K562 (cell line): Measurements from ENCODE around the gene ANK2. TPM values are rescaled to one million over a fixed set of nuclear protein-coding genes. Genes with fewer than 3 reads are reported as not detected.

Source experiments
- ATAC-seq: fragments of 200-7000 bp; cut with Tn5 transposase; 3 replicates; pipeline ENCODE4 v1.9.1; 2020; ENCODE audit warnings: moderate library complexity
- BruUV-seq: library from RNA; stranded (reverse); fragments of 400-500 nt; replicated peaks from 2 replicates; lab custom pipeline; 2021; lab: Mats Ljungman, UMichigan
- CTCF ChIA-PET: fragments of 300-600 bp; formaldehyde crosslinking; extraction: SDS; loops from one replicate; lab custom pipeline; 2021; ENCODE audit warnings: low intra/inter-chr PET ratio; lab: Yijun Ruan, JAX
- POLR2A ChIA-PET: fragments of 300-600, 350-650 bp; sonication (Branson Sonifier 250); formaldehyde crosslinking; extraction: SDS; loops from one replicate; lab custom pipeline; 2021; ENCODE audit warnings: antibody characterized with exemption, inconsistent platforms; lab: Yijun Ruan, JAX
- DNase-seq, 4 experiments: peaks; one replicate each; pipeline versions ENCODE4 v3.0.0 to v3.0.0-alpha.2; 2011 to 2018; ENCODE audit warnings: low spot score in 3 of 4, mixed read lengths in 3 of 4; ENCODE audit errors: extremely low read depth in 1 of 4
- FAIRE-seq: peaks from 2 replicates; lab custom pipeline; 2011; peaks lifted over from hg19 to GRCh38; lab: Jason Lieb, UNC
- H2AFZ ChIP-seq: 2 replicates; pipeline ENCODE4 v1.6.0; 2011; ENCODE audit warnings: low read depth, low read length, control low read depth, inconsistent platforms
- H3K27ac ChIP-seq: fragments of 200-600 bp; 3 replicates; pipeline ENCODE4 v1.8.0; 2011; ENCODE audit warnings: low read depth, mild to moderate bottlenecking, control low read depth, inconsistent platforms, low read length, moderate library complexity, mixed read lengths; ENCODE audit errors: extremely low read depth
- H3K27me3 ChIP-seq, 2 experiments: fragments of 300-600 bp in 1 of 2; 2 replicates in 1 of 2; 3 replicates in 1 of 2; pipeline versions ENCODE4 v1.6.0 to v1.8.0; 2011; ENCODE audit warnings: inconsistent platforms in 2 of 2, low read length in 2 of 2, mild to moderate bottlenecking in 1 of 2, mixed read lengths in 1 of 2, moderate library complexity in 1 of 2; ENCODE audit not compliant: control insufficient read depth in 2 of 2, insufficient read depth in 2 of 2
- H3K36me3 ChIP-seq: fragments of 300-600 bp; 3 replicates; pipeline ENCODE4 v1.8.0; 2011; ENCODE audit warnings: mild to moderate bottlenecking, low read length, inconsistent platforms; ENCODE audit not compliant: control insufficient read depth, insufficient read depth
- H3K4me1 ChIP-seq, 2 experiments: fragments of 200-600 bp in 1 of 2; replicated peaks in 1 of 2; 2 replicates in 1 of 2; 3 replicates in 1 of 2; pipeline versions ENCODE4 v1.5.1 to v1.8.0; 2011; ENCODE audit warnings: inconsistent platforms in 2 of 2, low read length in 2 of 2, mild to moderate bottlenecking in 1 of 2, mixed read lengths in 1 of 2, moderate library complexity in 1 of 2; ENCODE audit not compliant: control insufficient read depth in 2 of 2, insufficient read depth in 2 of 2
- H3K4me2 ChIP-seq: 2 replicates; pipeline ENCODE4 v1.6.1; 2011; ENCODE audit warnings: low read length, control low read depth, inconsistent platforms, mixed read lengths; ENCODE audit not compliant: insufficient read depth
- H3K4me3 ChIP-seq: fragments of 200-600 bp; sonication (generic), shearing (Covaris generic); 2 replicates; pipeline ENCODE4 v1.5.1; 2016; ENCODE audit warnings: control low read depth, inconsistent platforms
- H3K79me2 ChIP-seq: fragments of 200-600 bp; 3 replicates; pipeline ENCODE4 v1.8.0; 2011; ENCODE audit warnings: low read length, inconsistent platforms; ENCODE audit not compliant: control insufficient read depth, insufficient read depth
- H3K9ac ChIP-seq, 2 experiments: 2 replicates each; pipeline versions ENCODE4 v1.6.0 to v1.6.1; 2011; ENCODE audit warnings: low read depth in 2 of 2, low read length in 2 of 2, control low read depth in 1 of 2, inconsistent platforms in 1 of 2, mild to moderate bottlenecking in 1 of 2, mixed read lengths in 1 of 2; ENCODE audit not compliant: insufficient read depth in 1 of 2
- H3K9me1 ChIP-seq: one replicate; pipeline ENCODE4 v1.6.0; 2011; ENCODE audit warnings: inconsistent platforms, mild to moderate bottlenecking, low read length, moderate library complexity; ENCODE audit not compliant: control insufficient read depth, insufficient read depth
- H3K9me3 ChIP-seq: replicated peaks from 2 replicates; pipeline ENCODE4 v1.5.1; 2011; ENCODE audit warnings: low read depth, low read length, inconsistent platforms; ENCODE audit not compliant: control insufficient read depth, insufficient read depth
- H4K20me1 ChIP-seq: replicated peaks from 2 replicates; pipeline ENCODE4 v1.6.1; 2011; ENCODE audit warnings: low read length, inconsistent platforms, mixed read lengths; ENCODE audit not compliant: control insufficient read depth, insufficient read depth
- EP400 ChIP-seq: fragments of 450-650 bp; IDR thresholded peaks from 2 replicates; pipeline ENCODE4 v1.6.1; 2017; ENCODE audit warnings: antibody characterized with exemption, mild to moderate bottlenecking, moderate library complexity
- FOXK2 ChIP-seq, 2 experiments: fragments of 450-650 bp; IDR thresholded peaks in 1 of 2; conservative IDR thresholded peaks in 1 of 2; 2 replicates each; pipeline ENCODE4 v1.6.1; 2016; ENCODE audit warnings: low read depth in 2 of 2, mild to moderate bottlenecking in 1 of 2
- GATA2 ChIP-seq: sonication (generic); formaldehyde crosslinking; IDR thresholded peaks from 2 replicates; pipeline ENCODE4 v1.4.0; 2020; ENCODE audit warnings: mild to moderate bottlenecking, missing genetic modification reagents
- KAT7 ChIP-seq: sonication (generic); formaldehyde crosslinking; IDR thresholded peaks from 2 replicates; pipeline ENCODE4 v1.8.0; 2022; ENCODE audit warnings: missing genetic modification reagents, mild to moderate bottlenecking, borderline replicate concordance
- LCOR ChIP-seq: sonication (generic); formaldehyde crosslinking; IDR thresholded peaks from 2 replicates; pipeline ENCODE4 v1.8.0; 2022; ENCODE audit warnings: mild to moderate bottlenecking, missing genetic modification reagents
- RCOR1 ChIP-seq, 2 experiments: IDR thresholded peaks; 2 replicates each; pipeline ENCODE4 v1.6.1; 2012; ENCODE audit warnings: low read depth in 2 of 2, low read length in 2 of 2, borderline replicate concordance in 1 of 2, improper control_type of control experiment in 1 of 2
- REST ChIP-seq, 2 experiments: fragments of 450-650 bp; formaldehyde crosslinking in 1 of 2; IDR thresholded peaks; 2 replicates each; pipeline versions ENCODE4 v1.4.0 to v1.6.1; 2014 to 2020; ENCODE audit warnings: mild to moderate bottlenecking in 2 of 2, borderline replicate concordance in 1 of 2, low read depth in 1 of 2
- SMARCB1 ChIP-seq: IDR thresholded peaks from 2 replicates; pipeline ENCODE4 v1.6.1; 2011; ENCODE audit warnings: improper control_type of control experiment, low read depth; ENCODE audit not compliant: insufficient read length
- STAT5B ChIP-seq: fragments of 250-450 bp; sonication (Bioruptor Pico); IDR thresholded peaks from 2 replicates; pipeline ENCODE4 v1.8.0; 2021; ENCODE audit warnings: mild to moderate bottlenecking, inconsistent platforms
- ZBTB49 ChIP-seq: sonication (generic); formaldehyde crosslinking; IDR thresholded peaks from 2 replicates; pipeline ENCODE4 v1.8.0; 2022; ENCODE audit warnings: missing genetic modification reagents, mild to moderate bottlenecking, borderline replicate concordance
- ZC3H4 ChIP-seq: sonication (generic); formaldehyde crosslinking; IDR thresholded peaks from 2 replicates; pipeline ENCODE4 v1.9.0; 2021; ENCODE audit warnings: missing genetic modification reagents, borderline replicate concordance
- WGBS: fragments of 100-300 bp; shearing (Covaris generic); methylation state at CpG from one replicate; pipeline ENCODE4 v1.1.6; 2016; ENCODE audit warnings: low coverage, mixed read lengths; ENCODE audit not compliant: insufficient coverage; ENCODE audit errors: missing lambda C conversion rate; 5-methylcytosine and 5-hydroxymethylcytosine counted together
- in situ Hi-C: fragments of 300-500 bp; cut with MboI; formaldehyde crosslinking; loops from 4 replicates; pipeline ENCODE4 v1.15.0; 2018; ENCODE audit warnings: inconsistent platforms, mixed read lengths
- intact Hi-C: fragments of 100-400 bp; cut with micrococcal nuclease; formaldehyde crosslinking; loops from 2 replicates; pipeline ENCODE4 v1.14.2; 2022
- polyA plus RNA-seq, 8 experiments: library from polyadenylated mRNA; depleted of rRNA in 4 of 8; stranded (reverse) in 5 of 8; unstranded in 3 of 8; fragments of >200 nt; fragmentation: Nextera tagmentation in 2 of 8; fragmentation: Illumina TruSeq in 1 of 8; extraction: Ambion mirVana in 2 of 8; extraction: Trizol in 1 of 8; gene quantifications; 2 replicates each; pipeline versions ENCODE4 v1.2.1 to v1.2.3, GENCODE V29; 2011 to 2014; ENCODE audit warnings: inconsistent platforms in 1 of 8, missing spikeins in 1 of 8
- total RNA-seq, 7 experiments: library from RNA; depleted of rRNA in 6 of 7; stranded (reverse); fragments of >200 nt in 6 of 7; fragmentation: Illumina TruSeq in 2 of 7; extraction: Trizol in 2 of 7; gene quantifications; 2 replicates each; pipeline versions ENCODE4 v1.2.1 to v1.2.3, GENCODE V29; 2011 to 2021; ENCODE audit warnings: low replicate concordance in 1 of 7

Gene ANK2
- total and polyA plus RNA-seq, 9 of the 15 experiments (the other 6 are each of a cell fraction or from before 2014, with no cell fraction given) = 0.07 to 0.24 TPM; not detected in 7

GRCh38 chr4:113059449-113060182 is 10.2 kb downstream of the ANK2 start:
- Histone ChIP-seq H3K27ac (no peak overlapping the region), H3K9ac (no peak overlapping the region), H3K27me3 (no peaks in the 10 kb centered on the region), H3K36me3 (no peaks in the 10 kb centered on the region), H3K79me2 (no peaks in the 10 kb centered on the region), H3K9me3 (no peaks in the 10 kb centered on the region; the same call in 1 of the 2 replicates), H3K4me1 (no peaks in the 10 kb centered on the region), H3K9me1 (no peaks in the 10 kb centered on the region), H2AFZ (no peak overlapping the region), H4K20me1 (no peaks in the 10 kb centered on the region), H3K4me3 (no peak overlapping the region), H3K4me2 (no peak overlapping the region)
- WGBS = 0% methylated on average over 3 of the region's 3 CpGs
- BruUV-seq = no TSS peak
- FAIRE-seq = no peak
- ChIA-PET POLR2A (no interaction called here), CTCF (no interaction called here)
- in situ Hi-C loops (no loop called here), intact Hi-C loops (no loop called here)
- no peak for ATAC-seq
- DNase-seq = no peak
- TF ChIP-seq STAT5B (CRISPR knock-in tag) = no peak
- no peak for TF ChIP-seq EP400
- TF ChIP-seq ZBTB49 (CRISPR knock-in tag) = no peak
- no peak for TF ChIP-seq GATA2 (CRISPR knock-in tag)
- no peak for TF ChIP-seq SMARCB1
- TF ChIP-seq REST (IDR thresholded peaks at IDR 0.05; ENCODE audit: borderline replicate concordance) = no peak
- no peak for TF ChIP-seq REST (CRISPR knock-in tag; IDR thresholded peaks at IDR 0.05; ENCODE audit: low read depth)
- TF ChIP-seq RCOR1 (IDR thresholded peaks at IDR 0.05; ENCODE audit: borderline replicate concordance in 1 of 2, low read depth in 2 of 2, low read length in 2 of 2) = no peak
- no peak for TF ChIP-seq ZC3H4 (CRISPR knock-in tag)
- TF ChIP-seq FOXK2 (conservative IDR thresholded peaks at IDR 0.05 in 1 of 2, IDR thresholded peaks at IDR 0.05 in 1 of 2; ENCODE audit: low read depth in 2 of 2) = no peak
- no peak for TF ChIP-seq LCOR
- no peak for TF ChIP-seq KAT7 (CRISPR knock-in tag)
